GM18867 (cell line): Measurements from ENCODE around the gene MYO1A.
"Not testable (repeated sequence)": the region's sequence is repeated elsewhere in the genome, so short reads cannot be mapped to it uniquely, and the experiment has no call there.

ENCODE experiments used
- ATAC-seq: cut with Tn5 transposase; IDR thresholded peaks from one replicate; pipeline ENCODE4 v1.9.1; 2021; ENCODE audit warnings: mild to moderate bottlenecking, moderate library complexity; ENCODE audit not compliant: unreplicated experiment

The MYO1A gene

GRCh38 chr12:57048423-57049118 is 1.4 kb downstream of the MYO1A start:
- no peak for ATAC-seq

- no peak for ATAC-seq
Measured at GRCh38 chr12:57047981-57048380, 1.9 kb downstream of the MYO1A start.

- no peak for ATAC-seq
Measured at GRCh38 chr12:57046947-57047890, 2.7 kb downstream of the MYO1A start.

DNA sequence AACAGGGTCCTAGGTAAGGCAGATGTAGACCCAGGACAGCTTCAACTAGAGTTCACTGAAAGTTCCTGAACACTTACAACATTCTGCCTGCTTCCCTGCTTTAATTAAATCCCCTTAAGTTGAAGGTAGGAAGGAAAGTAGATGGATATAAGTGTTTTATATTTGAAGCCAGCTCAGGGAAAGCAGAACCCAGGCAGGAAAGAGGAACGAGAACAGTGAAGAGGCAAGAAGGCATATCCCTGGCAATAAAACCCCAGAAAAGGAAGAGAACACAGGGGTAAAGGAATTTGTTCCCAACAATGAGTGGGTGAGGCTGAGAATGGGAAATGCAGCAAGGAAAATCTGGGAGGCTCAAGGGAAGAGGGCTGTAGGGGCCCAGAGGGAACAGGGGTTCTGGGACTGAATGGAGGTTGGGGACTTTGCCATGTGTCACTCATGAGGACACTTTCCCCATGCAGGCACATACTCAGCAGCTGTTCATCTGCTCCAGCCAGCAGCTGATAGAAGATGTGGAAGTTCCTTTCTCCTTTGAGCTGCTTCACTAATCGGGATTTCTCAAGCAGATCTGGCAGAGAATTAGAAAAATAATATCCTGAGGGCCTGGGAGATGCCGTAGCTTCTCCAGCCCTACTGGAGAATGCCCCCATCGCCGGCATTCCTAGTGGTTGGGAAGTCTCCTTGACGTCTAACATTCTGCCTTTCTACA is 3.7 kb downstream of the MYO1A start:
- no peak for ATAC-seq

DNA sequence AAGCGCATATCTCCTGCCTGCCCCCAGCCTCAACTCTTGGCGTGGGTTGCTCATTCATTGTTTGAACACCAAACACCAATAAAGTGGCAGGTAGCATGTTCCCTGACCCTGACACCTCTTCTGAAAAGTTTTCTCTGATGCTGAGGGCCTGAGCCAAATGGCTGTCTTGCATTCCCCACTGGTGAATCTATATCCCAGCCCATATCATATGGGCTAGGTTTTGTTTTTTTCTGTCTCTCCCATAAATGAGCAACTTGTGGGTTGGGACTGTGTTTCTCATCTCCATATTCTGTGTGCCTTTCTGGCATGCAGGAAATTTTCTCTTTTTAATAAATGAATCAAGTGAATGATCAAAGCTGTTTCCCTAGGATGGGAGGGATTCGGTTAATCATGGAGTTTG is 5.0 kb downstream of the MYO1A start:
- no peak for ATAC-seq

DNA sequence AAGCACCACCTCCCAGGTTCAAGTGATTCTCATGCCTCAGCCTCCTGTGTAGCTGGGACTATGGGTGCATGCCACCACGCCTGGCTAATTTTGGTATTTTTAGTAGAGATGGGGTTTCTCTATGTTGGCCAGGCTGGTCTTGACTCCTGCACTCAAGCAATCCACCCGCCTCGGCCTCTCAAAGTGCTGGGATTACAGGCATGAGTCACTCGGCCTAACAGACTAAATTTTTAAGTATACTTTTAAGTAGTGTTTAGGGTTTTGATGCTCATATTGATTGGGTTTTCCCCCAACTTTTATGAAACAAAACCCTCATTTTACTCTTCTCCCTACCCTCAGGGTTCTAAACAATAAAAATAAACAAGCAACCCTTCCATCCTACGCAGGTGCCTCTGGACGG is 5.5 kb downstream of the MYO1A start:
- ATAC-seq, result no peak

DNA sequence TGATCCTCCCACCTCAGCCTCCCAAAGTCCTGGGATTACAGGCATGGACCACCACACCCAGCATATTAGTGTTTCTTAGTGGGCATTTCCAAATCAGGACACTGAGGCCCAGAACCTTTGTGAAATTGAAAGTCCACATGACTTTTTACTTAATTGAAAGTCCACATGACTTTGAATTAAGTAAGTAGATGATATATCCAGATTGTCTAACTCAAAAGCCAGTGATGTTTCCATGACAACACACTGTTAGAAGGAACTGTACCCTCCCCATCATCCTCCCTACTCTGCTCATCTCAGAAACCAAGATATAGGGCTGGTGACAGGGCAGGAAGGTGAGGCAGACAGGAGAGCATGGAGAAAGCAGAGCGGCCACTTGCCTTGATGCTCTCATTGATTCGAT is 7.2 kb downstream of the MYO1A start:
- no peak for ATAC-seq

GRCh38 chr12:57040750-57041149 is 9.2 kb downstream of the MYO1A start:
- no peak for ATAC-seq

DNA sequence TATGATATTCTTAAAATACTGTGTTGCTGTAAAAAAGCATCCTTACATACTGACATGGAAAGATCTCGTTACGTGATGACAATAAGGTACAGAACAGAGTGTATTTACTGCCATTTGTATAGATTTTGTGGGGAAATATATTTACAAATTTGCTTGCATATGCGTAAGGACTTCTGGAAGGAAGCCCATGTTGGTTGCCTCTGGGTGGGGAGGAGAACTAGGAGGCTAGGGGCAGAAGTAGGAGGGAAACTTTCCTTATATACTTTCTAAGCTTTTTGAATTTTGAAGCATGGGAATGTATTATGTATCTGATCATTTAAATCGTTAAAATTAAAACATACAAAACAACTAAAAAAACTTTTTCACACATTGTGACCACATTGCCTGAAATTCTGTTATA is 9.7 kb downstream of the MYO1A start:
- ATAC-seq, result no peak

GRCh38 chr12:57039016-57039798 is 10.7 kb downstream of the MYO1A start:
- ATAC-seq, result no peak

DNA sequence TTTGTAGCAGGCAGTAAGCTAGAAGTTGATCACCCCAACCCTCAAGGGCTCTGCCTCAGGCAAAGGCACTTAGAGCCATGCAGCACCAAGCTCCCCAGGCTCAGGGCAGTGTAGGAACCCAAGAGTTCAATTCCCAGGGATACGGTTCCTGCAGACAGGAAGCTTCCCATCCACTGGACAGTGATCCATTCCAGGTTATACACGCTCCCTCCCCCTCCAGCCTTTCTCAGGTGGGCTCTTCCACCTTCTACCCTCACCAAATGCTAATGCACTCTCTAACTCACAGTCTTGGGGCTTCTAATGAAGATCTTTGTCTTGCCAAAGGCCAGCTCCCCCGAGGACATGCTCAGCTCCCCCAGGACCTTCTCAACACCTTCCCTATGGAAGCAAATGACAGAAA is 12.7 kb downstream of the MYO1A start:
- ATAC-seq, result no peak

DNA sequence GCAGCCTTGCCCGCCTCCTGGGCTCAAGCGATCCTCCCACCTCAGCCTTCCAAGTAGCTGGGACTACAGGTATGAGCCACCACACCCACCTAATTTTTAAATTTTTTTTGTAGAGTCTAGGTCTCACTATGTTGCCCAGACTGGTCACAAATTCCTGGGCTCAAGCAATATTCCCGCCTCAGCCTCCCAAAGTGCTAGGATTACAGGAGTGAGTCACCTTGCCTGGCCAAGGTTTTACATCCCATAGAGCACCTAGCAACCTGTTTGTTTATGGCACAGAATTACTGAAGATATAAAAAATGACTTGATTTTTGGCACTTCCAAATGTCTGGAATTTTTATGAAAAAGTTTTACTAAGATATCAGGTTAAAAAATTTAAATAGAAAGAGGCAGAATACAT is 16.5 kb downstream of the MYO1A start:
- no peak for ATAC-seq

DNA sequence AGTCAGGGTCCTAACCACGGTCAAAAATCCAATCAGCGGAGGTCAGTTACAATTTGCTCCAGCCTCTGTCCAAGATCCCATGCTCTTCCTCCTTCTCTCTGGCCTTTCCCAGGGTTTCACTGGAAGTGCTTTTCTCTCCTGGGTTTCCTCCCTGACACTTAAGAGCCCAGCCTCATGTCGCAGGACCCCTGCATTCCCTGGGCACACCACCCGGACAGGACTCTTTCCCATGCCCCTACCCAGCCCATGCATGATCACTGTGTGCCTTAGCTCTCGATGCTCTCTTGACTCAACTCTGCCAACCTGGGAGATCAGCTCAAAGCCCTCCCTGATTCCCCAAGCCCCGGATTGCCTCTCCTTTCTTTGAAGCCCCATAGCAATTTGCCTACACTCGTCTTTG is 18.1 kb downstream of the MYO1A start:
- ATAC-seq, result no peak

- ATAC-seq, result peak; percentile 49
Measured at GRCh38 chr12:57031138-57031725, 18.7 kb downstream of the MYO1A start.

GRCh38 chr12:57029457-57029856 is 20.5 kb downstream of the MYO1A start:
- no peak for ATAC-seq

- no peak for ATAC-seq
Measured at GRCh38 chr12:57027805-57028153, 22.1 kb downstream of the MYO1A start.

DNA sequence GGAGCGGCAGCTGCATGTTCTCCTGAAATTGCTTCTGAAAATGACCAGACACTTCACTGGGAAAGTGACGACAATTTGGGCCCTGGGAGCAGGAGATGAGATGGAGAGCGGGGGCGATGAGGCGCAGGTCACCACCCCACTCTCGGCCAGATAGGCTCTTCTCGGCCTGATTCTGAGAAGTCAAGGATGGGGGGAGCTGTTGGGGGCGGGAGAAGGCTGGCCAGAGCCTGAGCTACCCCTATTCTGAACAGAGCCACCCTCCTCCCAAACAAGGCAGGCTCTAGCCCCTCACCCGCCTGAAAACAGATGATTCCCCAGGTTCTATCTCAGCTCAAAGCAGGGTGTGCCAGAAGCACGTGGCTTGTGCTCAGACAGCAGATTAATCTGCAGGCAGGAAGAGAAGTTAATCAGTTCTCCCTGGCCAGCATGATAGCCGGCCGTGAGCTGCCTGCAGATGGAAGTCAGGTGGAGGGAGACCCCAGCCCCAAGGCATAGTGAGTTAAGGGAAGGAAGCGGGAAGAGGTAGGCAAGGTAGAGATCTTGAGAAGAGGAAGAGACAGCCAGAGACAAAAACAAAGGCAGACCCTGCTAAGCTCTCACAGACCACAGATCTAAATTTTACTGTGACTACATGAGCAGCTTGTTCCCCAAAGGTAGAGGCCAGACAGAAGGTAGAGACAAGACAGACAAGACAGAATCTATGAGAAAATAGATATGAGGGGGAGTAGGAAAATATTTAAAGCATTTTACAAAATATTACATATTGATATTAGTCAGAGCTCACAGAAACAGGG is 22.7 kb downstream of the MYO1A start:
- ATAC-seq, result no peak

DNA sequence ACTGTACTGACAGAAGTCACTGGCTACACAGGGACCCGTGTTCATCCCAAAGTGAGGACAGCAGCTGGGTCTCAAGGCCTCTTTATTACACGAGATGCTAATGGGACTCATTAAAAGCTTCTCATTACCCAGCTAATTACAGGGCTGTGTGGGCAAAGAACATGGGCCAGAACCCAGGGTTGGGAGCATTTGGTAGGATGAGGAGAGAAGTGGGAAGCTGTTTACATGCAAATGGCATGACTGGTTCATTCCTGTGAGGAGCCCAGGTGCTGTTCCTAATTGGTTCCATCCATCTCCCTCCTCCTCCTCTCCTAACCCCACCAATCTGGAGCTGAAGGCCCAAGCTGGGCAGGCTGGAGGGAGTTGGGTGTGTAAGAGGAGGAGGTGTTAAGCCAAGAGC is 24.7 kb downstream of the MYO1A start:
- ATAC-seq, result no peak

DNA sequence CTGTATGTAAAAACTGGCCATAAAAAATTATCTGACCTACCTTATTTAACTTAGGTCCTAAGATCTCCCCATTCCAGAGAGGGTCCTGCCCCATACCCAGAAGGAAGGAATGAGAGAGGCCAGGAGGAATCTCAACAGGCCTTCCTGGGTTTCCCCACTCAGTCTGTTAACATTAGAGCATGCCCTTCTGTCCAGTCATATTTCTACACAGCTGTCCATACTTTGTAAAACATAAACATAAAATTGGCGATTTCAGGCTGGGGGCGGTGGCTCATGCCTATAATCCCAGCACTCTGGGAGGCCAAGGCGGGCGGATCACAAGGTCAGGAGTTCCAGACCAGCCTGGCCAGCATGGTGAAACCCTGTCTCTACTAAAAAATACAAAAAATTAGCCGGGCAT is 27.6 kb downstream of the MYO1A start:
- not testable (repeated sequence) for ATAC-seq
